G401.6 (cell line): ENCODE results near the gene DUSP12.
"Not testable (repeated sequence)": the region's sequence is repeated elsewhere in the genome, so short reads cannot be mapped to it uniquely, and the experiment has no call there.

Experiments used
- FAIRE-seq: peaks from 2 replicates; lab custom pipeline; 2012; peaks lifted over from hg19 to GRCh38; lab: Jason Lieb, UNC

The DUSP12 gene

DNA sequence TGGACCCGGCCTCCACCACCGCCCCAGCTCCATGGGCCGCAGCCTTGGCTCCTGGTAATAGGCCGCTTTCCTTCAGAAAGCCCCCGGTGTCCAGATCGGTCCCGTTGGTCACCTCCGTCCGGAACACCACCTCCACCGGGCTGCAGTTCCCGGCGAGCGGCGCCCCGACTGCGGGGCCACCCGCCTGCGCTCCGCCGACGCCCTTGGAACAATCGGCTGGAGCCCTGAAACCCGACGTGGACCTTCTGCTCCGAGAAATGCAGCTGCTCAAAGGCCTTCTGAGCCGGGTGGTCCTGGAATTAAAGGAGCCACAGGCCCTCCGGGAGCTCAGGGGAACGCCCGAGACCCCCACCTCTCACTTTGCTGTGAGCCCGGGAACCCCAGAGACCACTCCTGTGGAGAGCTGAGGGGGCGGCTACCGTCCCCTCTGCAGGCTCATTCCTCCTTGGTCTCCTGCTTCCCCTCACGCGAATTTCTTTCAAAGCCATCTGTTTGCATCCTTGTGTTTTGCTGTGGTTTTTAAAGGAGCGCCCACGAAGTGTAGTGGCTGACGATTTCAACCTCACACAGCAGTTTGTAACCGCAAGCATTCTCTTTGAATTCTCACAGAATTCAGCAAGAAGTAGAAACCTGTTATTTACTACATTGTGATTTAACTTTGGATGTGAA, 22.2 kb upstream of the DUSP12 start:
- FAIRE-seq = no peak

DNA sequence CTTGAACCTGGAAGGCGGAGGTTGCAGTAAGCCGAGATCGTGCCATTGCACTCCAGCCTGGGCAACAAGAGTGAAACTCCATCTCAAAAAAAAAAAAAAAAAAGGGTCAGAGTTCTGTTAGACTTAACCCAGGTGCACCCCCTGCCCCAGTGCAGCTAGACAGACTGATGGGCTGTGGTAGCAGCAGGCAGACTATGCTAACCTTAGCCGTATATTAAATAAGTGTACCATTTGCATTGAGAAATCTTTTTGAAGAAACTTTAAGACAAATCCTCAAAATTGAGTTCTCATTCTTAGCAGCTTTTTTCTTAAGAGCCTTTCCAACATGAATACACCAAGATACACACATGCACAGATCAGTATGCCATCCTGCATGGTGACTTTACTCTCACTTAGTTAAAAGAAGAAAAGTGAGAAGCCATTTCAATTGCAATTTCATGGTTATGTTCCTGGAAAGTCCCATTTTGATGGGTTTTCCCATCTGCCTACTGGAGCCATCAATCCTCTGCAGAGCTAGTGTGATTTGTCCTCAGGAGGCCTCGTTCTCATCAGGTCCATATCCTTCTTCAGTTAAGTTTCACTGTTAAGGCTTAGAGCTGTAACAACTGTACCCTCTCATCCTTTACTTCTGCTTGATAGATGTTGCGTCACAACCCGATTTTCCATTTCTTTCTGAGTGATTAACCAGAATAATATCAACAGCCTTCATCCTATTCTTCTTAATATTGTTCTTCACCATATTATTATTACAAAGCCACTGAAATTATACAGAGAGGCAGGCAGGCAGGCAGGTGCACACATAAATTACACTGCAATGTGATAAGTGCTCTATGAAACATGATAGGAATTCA, 21.0 kb upstream of the DUSP12 start:
- FAIRE-seq = no peak

DNA sequence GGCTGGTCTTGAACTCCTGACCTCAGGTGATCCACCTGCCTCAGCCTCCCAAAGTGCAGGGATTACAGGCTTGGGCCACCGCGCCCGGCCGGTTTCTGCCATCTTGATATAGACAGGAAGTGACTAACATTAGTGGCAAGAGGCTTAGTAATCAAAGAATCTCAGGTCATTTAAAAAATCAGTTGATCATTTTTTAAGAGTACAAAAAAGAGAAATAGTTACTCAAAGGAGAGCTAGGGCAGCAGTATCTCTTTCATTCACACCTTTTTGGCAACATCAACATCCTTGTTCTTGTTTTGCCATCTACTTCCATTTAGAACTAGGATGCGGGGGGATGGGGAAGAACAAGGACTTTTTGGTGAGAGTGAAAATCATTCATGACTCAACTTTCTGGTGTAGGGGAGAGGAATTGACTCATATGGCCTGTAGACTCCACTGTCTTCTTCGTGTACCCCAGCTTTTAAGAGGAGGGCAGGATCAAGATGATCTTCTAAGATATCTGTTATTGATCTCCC, 19.5 kb upstream of the DUSP12 start:
- FAIRE-seq = no peak

DNA sequence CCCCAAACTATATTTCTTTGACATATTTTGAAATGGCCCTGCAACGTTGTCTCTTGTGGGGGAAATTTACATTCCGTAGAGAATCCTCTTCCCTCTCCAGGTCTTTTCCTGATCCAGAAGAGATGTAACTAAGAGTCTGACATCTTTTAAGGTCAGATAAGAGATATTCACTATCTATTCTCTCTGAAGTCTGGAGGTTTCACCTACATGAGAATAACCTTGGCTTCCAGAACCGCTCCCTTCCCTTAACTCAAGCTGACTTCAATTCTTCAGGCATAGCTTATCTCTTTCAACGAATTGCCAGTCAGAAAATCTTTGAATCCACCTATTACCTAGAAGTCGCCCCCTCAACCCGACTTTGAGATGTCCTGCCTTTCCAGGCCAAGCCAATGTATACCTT, 18.3 kb upstream of the DUSP12 start:
- FAIRE-seq = no peak

DNA sequence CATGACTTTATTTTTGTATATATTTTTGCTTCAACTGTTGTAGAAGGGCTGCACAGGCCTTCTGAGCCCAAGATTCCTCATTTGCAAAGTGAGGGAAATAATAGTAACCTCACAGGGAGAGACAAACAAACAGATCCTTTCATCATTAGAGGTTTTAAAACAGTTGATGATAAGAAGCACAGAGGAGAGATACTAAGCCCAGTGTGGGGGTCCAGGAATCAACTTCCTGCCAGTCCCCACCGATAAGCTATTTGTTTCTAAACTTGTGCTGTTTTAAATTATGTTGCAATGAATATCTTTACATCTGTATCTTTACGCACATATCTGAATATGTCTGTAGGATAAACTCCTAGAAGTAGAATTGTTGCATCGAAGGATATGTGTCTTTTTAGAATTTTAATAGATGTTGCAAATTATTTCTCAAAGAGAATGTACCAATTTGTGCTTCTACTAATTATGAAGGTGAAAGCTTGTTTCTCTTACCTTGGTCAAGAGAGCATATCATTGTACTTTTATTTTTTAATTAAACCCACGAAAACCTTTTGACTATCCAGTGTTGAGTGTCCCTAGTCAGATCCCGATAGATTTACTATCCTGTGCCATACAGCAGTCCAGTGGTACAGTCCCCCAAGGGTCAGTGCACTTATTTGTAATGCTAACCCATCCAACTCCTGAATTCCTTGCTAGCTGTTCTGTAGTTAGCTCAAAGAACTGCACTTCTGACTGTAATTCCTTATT, 17.4 kb upstream of the DUSP12 start:
- FAIRE-seq = no peak

DNA sequence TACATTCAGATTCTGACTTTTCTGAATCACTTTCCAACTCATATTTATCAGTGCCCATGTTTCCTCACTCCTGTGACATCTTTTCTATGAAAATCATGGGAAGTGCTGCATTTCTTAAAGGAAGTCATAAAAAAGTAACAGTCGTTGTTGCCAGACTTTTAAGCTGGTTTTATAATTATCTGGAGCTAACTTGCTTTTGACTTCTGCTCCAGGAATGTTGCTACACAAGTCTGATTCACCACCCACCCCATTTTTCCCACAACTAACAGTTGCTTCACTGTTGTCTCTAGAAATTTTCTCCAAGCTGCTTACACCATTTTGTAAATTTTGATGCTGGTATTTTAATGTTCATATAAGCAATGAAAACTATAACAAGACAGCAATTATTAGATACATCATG, 16.1 kb upstream of the DUSP12 start:
- no peak for FAIRE-seq

DNA sequence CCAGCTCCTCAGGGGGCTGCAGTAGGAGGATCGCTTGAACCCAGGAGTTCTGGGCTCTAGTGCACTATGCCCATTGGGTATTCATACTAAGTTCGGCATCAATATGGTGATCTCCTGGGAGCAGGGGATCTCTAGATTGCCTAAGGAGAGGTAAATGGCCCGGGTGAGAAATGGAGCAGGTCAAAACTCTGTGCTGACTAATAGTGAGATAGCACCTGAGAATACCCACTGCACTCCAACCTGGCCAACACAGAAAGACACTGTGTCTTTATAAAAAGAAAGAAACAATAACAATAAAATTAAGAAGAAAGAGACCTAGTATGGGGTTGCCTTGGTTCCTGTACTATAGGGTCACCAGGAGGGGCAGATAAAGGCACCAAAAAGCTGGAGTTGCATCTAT, 13.7 kb upstream of the DUSP12 start:
- FAIRE-seq = no peak

DNA sequence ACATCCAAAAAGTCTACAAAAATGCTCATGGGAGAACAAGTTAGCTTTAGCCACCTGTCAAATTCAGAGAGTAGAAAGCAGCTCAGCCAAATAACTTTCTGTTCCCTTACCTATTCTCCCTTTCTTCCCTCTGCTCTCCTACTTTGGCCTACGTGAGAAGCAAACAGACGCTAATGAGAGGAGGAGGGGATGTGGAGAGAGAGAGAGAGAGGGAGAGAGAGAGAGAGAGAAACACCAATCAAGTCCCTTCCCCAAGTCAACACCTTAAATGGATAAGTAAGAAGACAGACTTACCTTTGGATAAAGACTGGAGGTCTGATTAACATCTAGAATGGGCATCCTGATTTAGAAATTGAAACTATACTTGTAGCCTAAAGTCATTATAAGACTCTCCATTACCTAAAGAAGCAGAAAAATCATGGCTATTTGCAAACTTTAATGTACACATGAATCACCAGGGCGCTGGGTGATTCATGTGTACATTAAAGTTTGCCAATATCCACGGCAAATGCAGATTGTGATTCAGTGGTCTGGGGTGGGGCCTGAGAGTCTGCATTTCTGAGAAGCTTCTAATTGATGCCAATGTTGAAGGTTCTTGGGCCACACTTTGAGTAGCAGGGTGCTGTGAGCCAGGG, 13.1 kb upstream of the DUSP12 start:
- no peak for FAIRE-seq

DNA sequence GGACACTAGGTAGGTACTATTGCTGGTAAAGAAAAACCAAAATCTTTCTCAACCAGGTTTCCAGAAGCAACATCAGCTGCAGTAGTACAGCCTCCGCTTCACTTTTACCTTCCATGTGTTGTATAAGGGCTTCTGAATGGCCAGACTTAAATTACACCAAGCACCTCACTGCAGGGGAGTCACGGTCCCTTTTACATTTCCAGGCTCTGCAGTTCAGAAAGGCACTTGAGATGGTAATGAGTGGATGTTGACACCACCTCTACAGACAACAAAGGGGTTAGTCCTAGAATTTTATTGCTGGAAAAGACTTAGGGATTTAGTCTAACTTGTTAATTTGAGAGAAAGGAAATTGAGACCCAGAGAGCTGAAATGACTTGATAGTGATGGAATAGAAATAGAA, 12.0 kb upstream of the DUSP12 start:
- no peak for FAIRE-seq

DNA sequence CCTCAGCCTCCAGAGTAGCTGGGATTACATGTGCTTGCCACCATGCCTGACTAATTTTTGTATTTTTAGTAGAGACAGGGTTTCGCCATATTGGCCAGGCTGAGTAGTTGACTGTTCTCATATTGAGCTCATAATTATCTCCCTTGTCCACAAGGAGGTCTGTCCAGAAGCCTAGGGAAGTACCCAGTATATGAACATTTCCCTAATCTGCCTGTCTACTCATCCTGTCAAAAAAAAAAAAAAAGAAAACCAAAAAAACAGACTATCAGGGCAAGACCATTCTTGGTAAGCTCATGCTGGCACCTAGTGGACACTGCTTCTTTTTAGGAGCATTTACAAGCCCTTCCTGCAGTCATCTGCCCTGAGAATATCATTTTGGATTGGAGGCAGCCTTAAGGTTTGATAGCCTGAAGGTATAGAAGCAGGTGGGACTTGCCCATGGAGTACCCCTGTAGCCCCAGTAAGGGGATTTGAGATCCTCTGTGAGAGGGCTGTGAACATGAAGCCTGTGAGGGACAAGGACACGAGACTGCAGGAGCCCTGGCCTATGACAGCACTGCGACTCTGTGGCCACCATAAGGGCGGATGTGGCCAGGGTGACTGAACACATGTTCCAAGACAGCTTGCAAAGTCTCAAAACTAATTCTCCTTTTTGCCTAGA, 10.8 kb upstream of the DUSP12 start:
- FAIRE-seq = no peak

DNA sequence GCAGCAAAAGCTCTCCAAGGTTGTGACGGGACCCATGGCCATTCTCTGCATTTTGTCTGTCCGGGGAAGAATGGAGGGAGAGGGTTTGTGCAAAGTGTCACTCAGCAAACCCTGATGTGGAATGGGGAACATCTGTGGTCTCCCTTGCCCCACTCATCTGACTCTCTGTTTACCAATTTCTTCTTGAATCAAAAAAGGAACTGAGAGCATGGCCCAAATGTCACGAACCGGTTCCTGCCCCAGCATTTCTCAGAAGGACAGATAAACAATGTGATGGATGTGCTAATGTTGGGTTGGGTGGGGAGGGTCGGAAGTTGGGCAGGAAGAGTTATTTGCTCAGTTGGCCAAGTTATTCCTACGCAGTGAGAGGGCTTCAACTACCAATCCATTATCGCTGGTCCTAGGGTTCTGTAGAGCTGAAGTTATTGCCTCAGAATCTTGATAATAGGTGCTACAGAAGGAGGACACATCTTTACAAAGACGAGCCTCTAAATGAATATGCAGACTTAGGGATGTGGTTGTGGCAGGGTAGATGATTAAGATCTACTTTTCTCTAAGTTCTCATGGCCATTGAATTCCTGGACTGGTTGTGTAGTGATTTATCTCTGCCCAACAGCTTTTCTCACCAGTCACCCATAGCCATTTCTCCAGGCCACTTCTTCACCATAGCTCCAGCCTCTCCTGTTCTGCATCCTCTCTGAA, 9.6 kb upstream of the DUSP12 start:
- no peak for FAIRE-seq

DNA sequence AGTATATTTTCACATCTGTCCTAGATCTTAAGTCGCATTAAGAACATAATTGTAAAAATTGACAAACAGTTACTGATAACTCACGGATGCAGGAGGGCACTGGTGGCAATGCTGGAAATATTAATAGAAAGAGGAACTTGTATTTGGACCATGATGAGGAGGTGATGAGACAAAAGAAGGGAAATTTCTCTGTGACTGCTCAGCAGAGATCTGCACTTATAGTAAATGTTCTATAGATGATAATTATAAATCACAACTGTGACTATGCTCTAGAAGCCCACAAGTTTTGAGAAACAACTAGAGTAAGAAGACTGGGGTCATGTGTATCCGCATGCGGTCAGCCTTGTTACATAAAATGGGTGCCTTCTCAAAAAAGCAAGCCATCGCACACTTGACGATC, 8.7 kb upstream of the DUSP12 start:
- no peak for FAIRE-seq

DNA sequence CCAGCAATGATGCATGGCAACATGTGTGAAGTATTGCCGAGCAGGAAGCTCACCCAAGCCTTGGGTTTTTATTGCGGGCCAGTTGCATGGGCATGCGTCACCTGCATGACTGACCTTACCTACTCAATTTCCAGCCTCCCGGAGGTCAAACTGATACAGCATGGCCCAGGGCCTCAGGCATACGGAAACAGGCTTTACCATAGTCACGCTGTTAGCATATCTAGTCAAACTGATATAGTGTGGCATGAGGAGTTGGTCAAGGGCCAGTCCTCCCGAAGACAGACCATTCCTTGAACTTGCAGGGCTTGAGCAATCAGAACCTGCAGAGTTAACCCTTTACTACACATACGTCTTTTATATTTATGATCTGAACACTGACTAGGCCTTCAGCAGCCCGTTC, 6.4 kb upstream of the DUSP12 start:
- FAIRE-seq = no peak

DNA sequence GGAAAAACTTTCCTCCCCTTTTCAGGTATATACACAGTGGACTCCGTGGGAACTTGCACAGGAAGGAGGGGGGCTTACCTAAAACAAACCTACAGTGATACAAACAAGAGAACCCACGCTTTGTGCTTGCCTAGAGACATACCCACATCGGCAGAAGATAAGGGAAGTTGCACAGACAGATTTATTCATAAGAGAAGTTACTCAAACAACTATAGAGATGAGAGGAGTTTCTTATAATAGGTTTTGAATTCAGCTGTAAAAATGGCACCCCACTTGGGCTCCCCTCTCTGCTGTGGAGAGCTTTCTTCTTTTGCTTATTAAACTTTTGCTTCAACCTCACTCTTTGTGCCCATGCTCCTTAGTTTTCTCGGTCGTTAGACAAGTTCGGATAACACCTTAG, 1.8 kb upstream of the DUSP12 start:
- FAIRE-seq = no peak

DNA sequence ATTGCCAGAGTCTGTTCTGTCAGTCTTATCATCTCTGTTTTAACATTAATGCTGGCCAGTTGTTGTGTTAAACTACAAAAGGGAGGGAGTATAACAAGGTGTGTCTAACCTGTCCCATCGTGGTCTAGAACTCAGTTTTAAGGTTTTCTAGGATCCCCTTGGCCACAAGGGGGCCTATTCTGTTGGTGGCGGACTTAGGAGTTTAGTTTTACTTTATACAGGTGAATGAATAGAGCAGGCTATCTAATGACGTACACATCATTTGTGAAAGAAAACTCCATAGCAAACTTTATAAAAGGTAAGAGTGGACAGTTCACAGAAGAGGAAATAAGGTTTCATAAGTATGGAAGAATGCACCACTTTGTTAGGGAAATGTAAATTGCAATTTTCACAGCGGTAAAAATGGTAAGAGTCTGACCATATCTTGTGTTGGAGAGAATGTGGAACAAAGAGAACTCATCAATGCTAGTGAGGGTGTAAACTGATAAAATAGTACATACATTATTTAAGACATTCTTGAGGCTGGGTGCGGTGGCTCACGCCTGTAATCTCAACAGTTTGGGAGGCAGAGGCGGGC, 14.0 kb downstream of the DUSP12 start:
- peak; percentile 73 for FAIRE-seq

DNA sequence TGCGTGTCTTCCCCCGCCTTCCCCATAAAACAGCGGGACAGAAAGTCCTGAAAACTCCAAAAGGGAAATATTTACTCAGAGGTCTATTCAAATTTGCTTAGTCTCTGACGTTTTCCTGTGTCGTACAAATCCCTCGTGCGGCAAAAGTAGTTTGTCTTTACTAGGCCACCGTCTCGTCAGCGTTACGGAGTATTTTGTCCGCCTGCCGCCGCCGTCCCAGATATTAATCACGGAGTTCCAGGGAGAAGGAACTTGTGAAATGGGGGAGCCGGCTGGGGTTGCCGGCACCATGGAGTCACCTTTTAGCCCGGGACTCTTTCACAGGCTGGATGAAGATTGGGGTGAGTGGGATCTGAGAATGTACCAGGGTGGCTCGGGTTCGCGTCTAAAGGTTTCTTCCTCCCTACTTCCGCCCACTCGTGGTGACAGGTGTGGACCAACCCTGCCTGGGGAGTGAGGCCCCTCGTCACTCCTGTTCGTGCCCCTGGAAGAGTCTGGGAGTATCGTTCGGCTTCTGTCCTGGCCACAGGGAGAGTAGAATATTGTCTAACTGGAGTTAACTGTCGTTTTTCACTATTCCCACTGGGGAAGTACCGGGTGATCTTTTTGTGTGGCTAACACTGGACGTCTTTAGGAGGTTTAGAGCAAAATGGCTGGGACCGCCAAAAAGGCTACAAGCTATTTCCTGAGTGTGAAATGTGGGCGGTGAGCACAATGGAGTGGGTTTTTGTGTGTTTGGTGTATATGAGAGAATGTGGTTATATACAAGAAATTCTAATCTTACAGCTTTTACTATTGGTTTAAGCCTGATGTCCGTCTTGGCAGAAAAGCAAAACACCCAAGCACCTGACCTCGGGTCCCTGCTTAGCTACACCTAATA, 16.8 kb downstream of the DUSP12 start, which contains the start of gene ATF6:
ATF6 (plus strand) TSS at position 219 of the 880 bp plus-strand sequence; CDS start at position 260, 41 bp downstream.
- FAIRE-seq = peak; percentile 96

DNA sequence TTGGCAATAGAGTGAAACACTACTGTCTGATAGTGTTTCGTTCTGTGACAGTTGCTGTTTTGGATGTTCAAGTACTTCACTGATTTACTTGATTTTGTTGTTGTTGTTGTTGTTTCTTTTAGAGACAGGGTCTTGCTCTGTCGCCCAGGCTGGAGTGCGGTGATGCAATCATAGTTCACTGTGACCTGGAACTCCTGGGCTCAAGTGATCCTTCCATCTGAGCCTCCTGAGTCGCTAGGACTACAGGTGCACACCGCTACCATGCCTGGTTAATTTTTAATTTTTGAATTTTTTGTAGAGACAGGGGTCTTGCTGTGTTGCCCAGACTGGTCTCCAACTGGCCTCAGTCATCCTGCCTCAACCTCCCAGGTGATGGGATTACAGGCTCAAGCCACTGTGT, 18.9 kb downstream of the DUSP12 start:
- no peak for FAIRE-seq

DNA sequence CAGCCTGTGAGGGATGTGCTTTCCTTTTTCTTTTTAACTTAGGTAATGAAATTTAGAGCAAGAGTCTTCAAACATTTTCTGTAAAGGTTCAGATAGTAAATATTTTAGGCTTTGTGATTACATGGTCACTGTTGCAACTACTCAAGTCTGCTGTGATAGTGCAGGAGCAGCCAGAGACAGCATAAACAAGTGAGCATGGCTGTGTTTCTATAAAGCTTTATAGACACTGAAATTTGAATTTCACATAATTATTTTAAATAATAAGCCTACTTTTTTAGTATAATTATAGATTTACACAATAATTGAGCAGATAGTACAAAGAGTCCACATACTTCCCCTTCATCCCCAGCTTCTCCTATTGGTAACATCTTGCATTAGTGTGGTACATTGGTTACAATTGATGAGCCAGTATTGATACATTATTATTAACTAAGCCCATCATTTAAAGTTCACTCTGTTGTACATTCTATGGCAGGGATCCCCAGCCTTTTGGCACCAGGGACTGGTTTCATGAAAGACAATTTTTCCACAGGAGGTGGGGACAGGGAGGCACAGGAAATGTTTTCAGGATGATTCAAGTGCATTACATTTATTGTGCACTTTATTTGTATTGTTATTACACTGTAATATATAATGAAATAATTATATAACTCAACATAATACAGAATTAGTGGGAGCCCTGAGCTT, 19.5 kb downstream of the DUSP12 start:
- FAIRE-seq = no peak

DNA sequence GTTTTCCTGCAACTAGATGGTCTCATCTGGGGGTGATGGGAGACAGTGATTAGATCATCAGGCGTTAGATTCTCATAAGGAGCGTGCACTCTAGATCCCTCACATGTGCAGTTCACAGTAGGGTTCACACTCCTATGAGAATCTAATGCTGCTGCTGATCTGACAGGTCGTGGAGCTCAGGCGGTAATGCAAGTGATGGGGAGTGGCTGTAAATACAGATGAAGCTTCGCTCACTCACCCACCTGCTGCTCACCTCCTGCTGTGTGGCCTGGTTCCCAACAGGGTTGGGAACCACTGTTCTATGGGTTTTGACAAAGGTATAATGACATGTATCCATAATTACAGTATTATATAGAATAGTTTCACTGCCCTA, 20.1 kb downstream of the DUSP12 start:
- FAIRE-seq = not testable (repeated sequence)
